ENCODE results near the gene CHRNA9. TPM values are rescaled to one million over a fixed set of nuclear protein-coding genes. Genes with fewer than 3 reads are reported as not detected.

The CHRNA9 gene
- total RNA-seq, 1 donor from 2014 or later, result 2.8 TPM

DNA sequence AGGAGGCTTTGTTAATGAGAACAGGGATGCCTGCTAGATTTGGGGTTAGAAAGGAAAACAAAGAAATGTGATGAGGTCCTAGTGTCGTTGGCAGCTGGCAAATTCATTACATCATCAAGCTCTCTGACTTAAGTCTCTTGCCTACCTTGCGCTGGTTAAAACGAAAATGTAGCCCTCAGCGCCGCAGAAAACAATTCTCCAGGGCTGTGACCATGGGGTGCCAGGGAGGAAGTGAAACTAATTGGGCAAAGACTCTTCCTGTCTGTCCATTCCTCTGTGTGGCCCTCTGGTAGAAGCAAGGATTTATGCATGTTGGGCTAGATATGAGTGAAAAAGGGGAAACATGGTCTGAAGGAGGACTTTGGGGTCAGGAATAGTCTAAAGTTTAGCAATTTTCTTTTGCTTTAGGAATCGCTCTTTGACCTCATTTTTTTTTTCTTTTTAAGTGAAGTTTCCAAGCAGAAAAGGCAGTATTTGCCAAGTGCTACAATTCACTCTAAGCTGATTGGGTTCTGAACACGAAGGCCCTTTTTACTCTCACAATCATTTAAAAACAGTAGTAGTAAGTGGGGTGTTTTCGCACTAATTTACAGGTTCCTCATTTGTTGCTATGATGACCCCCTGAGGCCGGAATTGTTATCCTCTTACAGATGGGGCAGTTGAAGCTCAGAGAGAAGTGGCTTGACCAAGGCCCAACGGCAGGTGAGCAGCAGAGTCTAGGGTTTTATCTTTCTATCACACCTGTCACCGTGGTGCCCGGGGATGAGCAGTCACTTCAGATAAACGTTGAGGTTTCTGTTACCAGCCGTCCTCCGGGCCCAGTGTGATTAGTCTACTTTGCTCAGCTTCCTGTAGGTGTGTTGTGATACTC, 27.3 kb upstream of the CHRNA9 start:
- Mint-ChIP-seq H3K9me3 (ENCODE audit: unreplicated experiment) (peaks cover 5% of the 10 kb centered on the region), H3K4me3 (ENCODE audit: unreplicated experiment) (no peak overlapping the region), H3K27ac (ENCODE audit: unreplicated experiment) (no peak overlapping the region), H3K36me3 (ENCODE audit: low read depth, unreplicated experiment) (peaks cover 1% of the 10 kb centered on the region), H3K27me3 (ENCODE audit: low read depth, unreplicated experiment) (peaks cover 10% of the 10 kb centered on the region), H3K4me1 (ENCODE audit: low read depth, unreplicated experiment) (no peaks in the 10 kb centered on the region)
- Histone ChIP-seq H3K27ac (ENCODE audit: low read depth, low read length) (no peak overlapping the region), H3K79me2 (ENCODE audit: insufficient read depth, low read length) (no peaks in the 10 kb centered on the region), H2AFZ (ENCODE audit: low read depth, low read length) (no peak overlapping the region), H3K27me3 (ENCODE audit: insufficient read depth, low read length) (no peaks in the 10 kb centered on the region), H3K9ac (ENCODE audit: low read length) (no peak overlapping the region), H3K4me2 (ENCODE audit: low read length) (no peak overlapping the region), H3K36me3 (ENCODE audit: insufficient read depth, low read length) (no peaks in the 10 kb centered on the region), H3K4me3 (ENCODE audit: insufficient read depth, low read depth, low read length) (no peak overlapping the region), H3K4me1 (ENCODE audit: insufficient read depth, low read length) (peaks cover 2% of the 10 kb centered on the region), H3K9me3 (ENCODE audit: insufficient read depth, low read depth, low read length) (no peaks in the 10 kb centered on the region), H4K20me1 (ENCODE audit: insufficient read depth, low read length) (no peaks in the 10 kb centered on the region)
- TF ChIP-seq EZH2 (IDR thresholded peaks at IDR 0.05; ENCODE audit: insufficient read depth, low read length) (no peak), CTCF (IDR thresholded peaks at IDR 0.05; ENCODE audit: insufficient read depth, low read depth, low read length) (no peak)
- FAIRE-seq (no peak), DNase-seq (ENCODE audit: low read depth) (no peak)

GRCh38 chr4:40308528-40309122, 26.5 kb upstream of the CHRNA9 start:
- Histone ChIP-seq H3K27me3 (ENCODE audit: insufficient read depth, low read length) (no peaks in the 10 kb centered on the region), H3K79me2 (ENCODE audit: insufficient read depth, low read length) (no peaks in the 10 kb centered on the region), H3K27ac (ENCODE audit: low read depth, low read length) (no peak overlapping the region), H3K9ac (ENCODE audit: low read length) (no peak overlapping the region), H3K4me2 (ENCODE audit: low read length) (no peak overlapping the region), H3K9me3 (ENCODE audit: insufficient read depth, low read depth, low read length) (no peaks in the 10 kb centered on the region), H4K20me1 (ENCODE audit: insufficient read depth, low read length) (no peaks in the 10 kb centered on the region), H3K4me3 (ENCODE audit: insufficient read depth, low read depth, low read length) (no peak overlapping the region), H2AFZ (ENCODE audit: low read depth, low read length) (no peak overlapping the region), H3K4me1 (ENCODE audit: insufficient read depth, low read length) (peaks cover 2% of the 10 kb centered on the region), H3K36me3 (ENCODE audit: insufficient read depth, low read length) (no peaks in the 10 kb centered on the region)
- Mint-ChIP-seq H3K4me3 (ENCODE audit: unreplicated experiment) (no peak overlapping the region), H3K4me1 (ENCODE audit: low read depth, unreplicated experiment) (no peaks in the 10 kb centered on the region), H3K27me3 (ENCODE audit: low read depth, unreplicated experiment) (peaks cover 10% of the 10 kb centered on the region), H3K36me3 (ENCODE audit: low read depth, unreplicated experiment) (no peaks in the 10 kb centered on the region), H3K27ac (ENCODE audit: unreplicated experiment) (no peak overlapping the region), H3K9me3 (ENCODE audit: unreplicated experiment) (peaks cover 5% of the 10 kb centered on the region)
- no peak for DNase-seq (ENCODE audit: low read depth)
- no peak for FAIRE-seq
- TF ChIP-seq EZH2 (IDR thresholded peaks at IDR 0.05; ENCODE audit: insufficient read depth, low read length) (no peak), CTCF (IDR thresholded peaks at IDR 0.05; ENCODE audit: insufficient read depth, low read depth, low read length) (no peak)

Data from astrocyte (in vitro differentiated cells and primary cell).